ENCODE measurements around the gene YIPF5. TPM values are rescaled to one million over a fixed set of nuclear protein-coding genes. Genes with fewer than 3 reads are reported as not detected.
A peak's percentile ranks its signal among the peaks of the same experiment; 100 is the strongest.

The YIPF5 gene
- total RNA-seq, 2 donors from 2014 or later, result 46.8 to 54.0 TPM

GRCh38 chr5:144196612-144197011, 26.2 kb upstream of the YIPF5 start:
- Histone ChIP-seq H3K4me1 (ENCODE audit: control insufficient read depth, insufficient read depth, low read length) (peaks cover 6% of the 10 kb centered on the region), H3K36me3 (ENCODE audit: control insufficient read depth, insufficient read depth, low read length) (no peaks in the 10 kb centered on the region), H3K9ac (ENCODE audit: extremely low read depth, low read length, poor library complexity, severe bottlenecking) (no peak overlapping the region), H3K9me3 (ENCODE audit: control insufficient read depth, low read length) (no peaks in the 10 kb centered on the region), H3K27ac (ENCODE audit: low read depth, low read length) (no peak overlapping the region), H3K27me3 (ENCODE audit: control insufficient read depth, insufficient read depth, low read length, poor library complexity, severe bottlenecking) (no peaks in the 10 kb centered on the region), H3K4me3 (ENCODE audit: low read length) (no peak overlapping the region)
- peak; percentile 55 for TF ChIP-seq CTCF (conservative IDR thresholded peaks at IDR 0.05)
- no peak for DNase-seq
- H3K27me3 Mint-ChIP-seq (ENCODE audit: insufficient read depth), result no peaks in the 10 kb centered on the region
- no peak overlapping the region for H3K27ac Mint-ChIP-seq
- H3K36me3 Mint-ChIP-seq (ENCODE audit: low read depth), result no peaks in the 10 kb centered on the region
- no peak overlapping the region for H3K4me3 Mint-ChIP-seq
- H3K4me1 Mint-ChIP-seq, result peaks cover 10% of the 10 kb centered on the region
- WGBS, 2 experiments (ENCODE audit: insufficient coverage in 1 of 2, insufficient read length in 1 of 2), result 56 to 64% methylated on average over 1 of the region's 1 CpG
- H3K9me3 Mint-ChIP-seq, result no peaks in the 10 kb centered on the region

GRCh38 chr5:144195448-144195847, 25.0 kb upstream of the YIPF5 start:
- TF ChIP-seq CTCF (conservative IDR thresholded peaks at IDR 0.05), result no peak
- 90 to 100% methylated on average over 2 to 4 of the region's 4 CpGs for WGBS, 2 experiments (ENCODE audit: insufficient coverage in 1 of 2, insufficient read length in 1 of 2)
- Mint-ChIP-seq H3K36me3 (ENCODE audit: low read depth) (no peaks in the 10 kb centered on the region), H3K4me1 (peaks cover 10% of the 10 kb centered on the region), H3K4me3 (no peak overlapping the region), H3K27ac (no peak overlapping the region), H3K27me3 (ENCODE audit: insufficient read depth) (no peaks in the 10 kb centered on the region), H3K9me3 (no peaks in the 10 kb centered on the region)
- Histone ChIP-seq H3K4me3 (ENCODE audit: low read length) (no peak overlapping the region), H3K27ac (ENCODE audit: low read depth, low read length) (no peak overlapping the region), H3K4me1 (ENCODE audit: control insufficient read depth, insufficient read depth, low read length) (peaks cover 7% of the 10 kb centered on the region), H3K36me3 (ENCODE audit: control insufficient read depth, insufficient read depth, low read length) (no peaks in the 10 kb centered on the region), H3K9ac (ENCODE audit: extremely low read depth, low read length, poor library complexity, severe bottlenecking) (no peak overlapping the region), H3K9me3 (ENCODE audit: control insufficient read depth, low read length) (no peaks in the 10 kb centered on the region), H3K27me3 (ENCODE audit: control insufficient read depth, insufficient read depth, low read length, poor library complexity, severe bottlenecking) (no peaks in the 10 kb centered on the region)
- DNase-seq, result no peak

GRCh38 chr5:144194144-144194543, 23.7 kb upstream of the YIPF5 start:
- H3K36me3 ChIP-seq (ENCODE audit: control insufficient read depth, insufficient read depth, low read length), result no peaks in the 10 kb centered on the region
- WGBS, 2 experiments (ENCODE audit: insufficient coverage in 1 of 2, insufficient read length in 1 of 2), result 90 to 100% methylated on average over 1 to 2 of the region's 2 CpGs
- TF ChIP-seq CTCF (conservative IDR thresholded peaks at IDR 0.05), result no peak
- H3K36me3 Mint-ChIP-seq (ENCODE audit: low read depth), result no peaks in the 10 kb centered on the region
- H3K4me3 ChIP-seq (ENCODE audit: low read length), result no peak overlapping the region
- H3K27me3 Mint-ChIP-seq (ENCODE audit: insufficient read depth), result no peaks in the 10 kb centered on the region
- no peak overlapping the region for H3K27ac Mint-ChIP-seq
- no peaks in the 10 kb centered on the region for H3K9me3 Mint-ChIP-seq
- H3K9ac ChIP-seq (ENCODE audit: extremely low read depth, low read length, poor library complexity, severe bottlenecking), result no peak overlapping the region
- no peak overlapping the region for H3K27ac ChIP-seq (ENCODE audit: low read depth, low read length)
- H3K9me3 ChIP-seq (ENCODE audit: control insufficient read depth, low read length), result no peaks in the 10 kb centered on the region
- peaks cover 7% of the 10 kb centered on the region for H3K4me1 ChIP-seq (ENCODE audit: control insufficient read depth, insufficient read depth, low read length)
- H3K4me3 Mint-ChIP-seq, result no peak overlapping the region
- H3K4me1 Mint-ChIP-seq, result peaks cover 8% of the 10 kb centered on the region
- H3K27me3 ChIP-seq (ENCODE audit: control insufficient read depth, insufficient read depth, low read length, poor library complexity, severe bottlenecking), result no peaks in the 10 kb centered on the region
- no peak for DNase-seq

All from endodermal cell (in vitro differentiated cells).